SK-MEL-5 (cell line): ENCODE results near the gene TFEB. TPM values are rescaled to one million over a fixed set of nuclear protein-coding genes. Genes with fewer than 3 reads are reported as not detected.
"Not testable (repeated sequence)": the region's sequence is repeated elsewhere in the genome, so short reads cannot be mapped to it uniquely, and the experiment has no call there.

ENCODE experiments used
- DNase-seq: peaks from one replicate; pipeline ENCODE4 v3.0.0-alpha.2; 2016; ENCODE audit warnings: low read depth, low spot score
- in situ Hi-C: cut with HindIII; loops from 2 replicates; pipeline ENCODE4 v1.10.0; 2016; ENCODE audit warnings: low sequenced_read_pairs, high pct_unique_total_duplicates, low pct_unique_long_range_greater_than_20kb
- total RNA-seq: library from RNA; depleted of rRNA; stranded (reverse); fragments of >200 nt; shearing (Covaris generic); gene quantifications from 2 replicates; pipeline ENCODE4 v1.2.3, GENCODE V29; 2014

Gene TFEB
- total RNA-seq, 1 experiment from 2014 or later: 1.9 TPM

DNA sequence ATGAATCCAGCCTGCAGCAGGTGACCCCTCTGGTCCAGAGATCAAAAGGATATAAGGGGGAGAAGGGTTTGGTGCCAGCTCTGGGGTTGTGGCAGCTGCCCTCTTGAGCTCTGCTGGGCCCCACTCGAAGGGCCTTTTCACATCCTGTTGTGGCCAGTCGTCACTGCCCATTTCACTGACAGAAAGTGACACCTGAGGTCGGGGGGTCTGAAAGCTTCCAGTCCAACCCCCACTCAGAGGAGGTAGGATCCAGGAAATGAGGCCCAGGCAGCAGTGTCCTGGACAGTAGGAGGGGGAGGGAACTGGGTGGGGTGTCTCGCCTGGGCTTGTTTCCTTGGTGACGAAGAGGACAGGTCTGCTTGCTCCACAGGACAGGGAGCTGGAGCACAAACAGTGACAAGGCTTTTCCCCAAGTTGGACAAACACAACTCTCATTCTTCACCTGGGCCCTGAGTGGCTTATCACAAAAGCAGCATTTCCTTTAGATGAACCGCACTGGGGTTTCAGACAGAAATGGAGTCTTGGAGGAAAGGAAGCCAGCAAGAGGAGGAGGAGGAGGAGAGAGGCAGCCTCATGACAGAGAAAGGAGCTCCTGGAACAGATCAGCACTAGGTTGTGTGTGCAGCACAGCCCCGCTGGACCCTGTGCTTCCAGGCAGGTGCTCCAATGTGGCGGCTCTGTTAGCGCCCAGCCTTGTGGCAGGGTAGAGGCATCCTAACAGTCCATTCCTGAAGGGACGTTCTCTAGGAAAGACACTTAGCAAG lies 33.3 kb upstream of the TFEB start:
- no peak for DNase-seq
- in situ Hi-C loops: no loop called here

DNA sequence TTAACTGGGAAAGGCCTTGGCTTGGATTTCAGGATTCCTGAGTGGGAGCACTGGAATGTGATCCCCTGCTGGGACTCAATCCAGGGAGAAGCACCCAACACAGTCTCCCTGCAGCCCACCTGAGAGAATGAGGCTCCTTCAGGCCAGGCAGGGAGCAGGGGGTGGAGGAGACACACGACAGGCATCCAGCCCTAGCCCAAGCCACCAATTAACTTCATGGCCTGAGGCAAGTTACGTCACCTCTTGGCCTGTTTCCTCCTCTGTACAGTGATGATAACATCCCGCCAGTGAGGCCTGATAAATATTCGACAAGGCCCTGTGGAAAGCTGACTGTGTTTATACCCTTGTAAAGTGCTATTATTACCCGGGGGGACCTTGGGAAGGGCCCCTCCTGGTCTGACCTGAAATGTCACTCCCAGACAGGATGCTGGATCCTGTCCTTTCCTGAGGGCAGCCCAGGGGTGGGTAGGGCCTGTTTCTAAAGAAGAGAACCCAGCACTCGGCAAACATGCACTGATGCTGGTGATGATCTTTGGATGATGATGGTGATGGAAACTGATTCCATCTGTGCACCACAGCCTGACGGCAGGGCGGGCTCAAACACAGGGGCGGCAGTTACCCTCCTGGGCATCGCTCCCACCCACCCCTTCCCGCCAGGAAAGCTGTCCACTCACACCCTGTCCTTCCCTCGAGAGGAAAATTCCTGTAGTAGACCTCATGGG lies 31.9 kb upstream of the TFEB start:
- in situ Hi-C loops: no loop called here
- DNase-seq: peak; percentile 39

DNA sequence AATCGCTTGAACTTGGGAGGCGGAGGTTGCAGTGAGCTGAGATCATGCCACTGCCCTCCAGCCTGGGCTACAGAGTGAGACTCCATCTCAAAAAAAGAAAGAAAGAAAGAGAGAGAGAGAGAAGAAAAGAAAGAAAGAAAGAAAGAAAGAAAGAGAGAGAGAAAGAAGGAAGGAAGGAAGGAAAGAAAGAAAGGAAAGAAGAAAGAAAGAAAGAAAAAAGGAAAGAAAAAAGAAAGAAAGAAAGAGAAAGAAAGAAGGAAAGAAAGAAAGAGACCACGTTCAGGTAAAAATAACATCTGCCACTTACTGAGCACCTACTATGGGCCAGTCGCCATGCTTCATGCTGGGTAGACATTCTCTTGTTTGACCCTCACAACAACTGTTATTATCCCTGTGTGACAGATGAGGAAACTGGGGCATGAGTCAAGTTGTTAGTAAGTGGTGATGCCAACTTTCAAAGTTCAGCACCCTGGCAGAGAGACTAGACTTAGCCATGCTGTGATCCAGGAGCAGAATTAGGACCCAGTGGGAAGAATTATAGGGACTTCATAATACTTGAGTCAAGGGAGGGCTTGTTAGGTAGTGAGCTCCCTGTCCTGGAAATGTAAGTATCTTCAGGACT lies 30.7 kb upstream of the TFEB start:
- in situ Hi-C loops, DNase-seq: not testable (repeated sequence)

DNA sequence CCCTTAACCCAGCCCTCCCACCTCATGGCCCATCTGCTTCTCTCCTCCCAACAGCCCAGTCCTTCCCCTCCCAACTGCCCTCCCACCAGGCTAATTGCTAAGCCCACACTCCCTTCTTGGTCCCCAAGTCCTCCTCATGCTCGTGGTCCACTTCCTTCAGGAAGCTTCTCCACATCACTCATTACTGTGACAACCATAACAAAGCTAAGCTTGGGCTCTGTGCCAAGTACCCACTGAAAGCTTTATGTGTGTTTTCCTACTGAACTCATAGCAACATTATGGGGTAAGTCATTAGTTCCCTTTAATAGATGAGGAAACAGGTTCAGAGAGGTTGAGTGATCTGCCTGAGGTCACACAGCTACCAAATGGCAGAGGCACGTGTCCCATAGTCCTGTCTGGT lies 28.1 kb upstream of the TFEB start:
- in situ Hi-C loops: no loop called here
- DNase-seq: no peak

DNA sequence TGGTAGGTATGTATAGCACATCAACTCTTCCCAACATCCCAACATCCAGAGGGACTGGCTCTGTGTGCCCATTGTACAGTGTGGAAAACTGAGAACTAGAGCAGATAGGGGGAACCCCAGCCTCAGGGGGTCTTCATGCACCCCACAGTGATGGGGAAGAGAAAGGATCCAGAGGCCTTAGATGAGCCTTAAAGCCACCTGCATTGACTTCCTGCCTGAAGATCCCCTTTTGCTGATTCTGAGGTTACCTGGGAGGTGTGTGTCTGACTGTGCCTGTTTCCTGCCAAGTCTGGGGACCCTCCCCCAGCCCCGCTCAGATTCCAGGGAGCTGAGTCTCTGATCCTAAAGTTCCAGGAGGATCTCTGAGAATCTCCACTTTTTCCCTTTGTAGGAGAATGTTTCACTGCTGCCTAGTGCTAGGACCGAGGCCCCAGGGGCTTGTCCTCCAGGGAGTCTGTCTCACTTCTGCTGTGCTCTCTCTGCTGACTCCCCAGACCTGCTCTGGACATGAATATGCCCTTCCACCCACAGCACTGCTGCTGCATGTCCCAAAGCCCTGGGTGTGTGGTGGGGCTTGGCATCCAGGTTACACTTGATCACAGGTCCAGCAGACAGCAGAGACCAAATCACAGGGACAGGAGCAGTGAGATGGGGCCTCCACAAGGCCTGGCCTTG lies 24.6 kb upstream of the TFEB start:
- DNase-seq: no peak
- in situ Hi-C loops: no loop called here

DNA sequence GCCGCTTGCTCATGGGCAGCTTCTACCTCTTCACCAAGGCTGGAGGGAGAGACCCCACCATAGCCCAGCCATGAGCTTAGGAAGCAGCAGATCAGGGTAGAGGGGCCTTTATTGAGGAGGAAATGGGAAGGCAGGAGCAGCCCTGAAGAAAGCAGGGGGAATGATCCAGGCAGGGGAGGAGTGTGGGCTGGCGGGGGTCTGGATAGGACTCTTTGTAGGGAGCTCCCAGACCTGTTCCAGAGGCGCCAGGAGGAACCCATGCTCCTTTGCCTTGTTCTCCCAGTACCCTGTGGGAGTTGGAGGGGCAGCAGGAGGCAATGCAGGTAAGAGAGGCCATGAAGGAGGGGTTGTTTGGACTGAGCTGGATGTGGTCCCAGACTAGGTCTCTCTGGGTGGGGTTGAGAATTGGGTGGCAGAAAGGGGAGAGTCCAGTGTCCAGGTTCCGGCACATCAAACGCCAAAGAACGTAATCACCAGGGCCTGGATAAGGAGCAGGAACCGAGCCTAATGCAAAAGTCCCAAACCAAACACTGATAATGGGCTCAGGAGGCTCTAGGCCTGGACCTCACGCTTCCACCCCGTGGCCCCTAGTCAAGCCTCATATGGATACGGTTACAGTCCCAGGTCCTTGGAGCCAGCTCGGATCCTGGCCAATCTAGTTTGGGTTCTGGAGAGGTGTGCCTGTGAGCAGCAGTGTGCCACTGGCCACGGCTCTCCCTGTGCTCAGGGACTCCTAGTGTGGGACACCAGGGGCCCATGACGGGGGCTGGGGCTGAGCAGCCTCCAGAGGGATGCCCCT lies 23.9 kb upstream of the TFEB start:
- in situ Hi-C loops: no loop called here
- DNase-seq: no peak

DNA sequence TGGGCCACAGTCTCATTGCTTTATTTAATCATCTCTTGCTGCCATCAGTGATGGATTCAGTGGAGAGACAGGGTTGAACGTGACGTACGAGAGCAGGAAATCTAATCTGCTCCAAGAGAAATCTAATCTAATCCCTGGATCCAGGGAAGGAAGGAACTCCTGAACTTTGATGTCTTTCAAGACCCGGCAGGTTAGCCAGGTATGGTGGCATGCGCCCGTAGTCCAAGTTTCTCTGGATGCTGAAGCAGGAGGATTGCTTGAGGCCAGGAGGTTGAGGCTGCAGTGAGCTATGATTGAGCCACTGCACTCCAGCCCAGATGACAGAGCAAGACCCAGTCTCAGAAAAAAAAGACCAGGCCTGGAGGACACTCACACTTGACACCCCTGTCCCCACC lies 23.2 kb upstream of the TFEB start:
- in situ Hi-C loops: no loop called here
- DNase-seq: no peak

DNA sequence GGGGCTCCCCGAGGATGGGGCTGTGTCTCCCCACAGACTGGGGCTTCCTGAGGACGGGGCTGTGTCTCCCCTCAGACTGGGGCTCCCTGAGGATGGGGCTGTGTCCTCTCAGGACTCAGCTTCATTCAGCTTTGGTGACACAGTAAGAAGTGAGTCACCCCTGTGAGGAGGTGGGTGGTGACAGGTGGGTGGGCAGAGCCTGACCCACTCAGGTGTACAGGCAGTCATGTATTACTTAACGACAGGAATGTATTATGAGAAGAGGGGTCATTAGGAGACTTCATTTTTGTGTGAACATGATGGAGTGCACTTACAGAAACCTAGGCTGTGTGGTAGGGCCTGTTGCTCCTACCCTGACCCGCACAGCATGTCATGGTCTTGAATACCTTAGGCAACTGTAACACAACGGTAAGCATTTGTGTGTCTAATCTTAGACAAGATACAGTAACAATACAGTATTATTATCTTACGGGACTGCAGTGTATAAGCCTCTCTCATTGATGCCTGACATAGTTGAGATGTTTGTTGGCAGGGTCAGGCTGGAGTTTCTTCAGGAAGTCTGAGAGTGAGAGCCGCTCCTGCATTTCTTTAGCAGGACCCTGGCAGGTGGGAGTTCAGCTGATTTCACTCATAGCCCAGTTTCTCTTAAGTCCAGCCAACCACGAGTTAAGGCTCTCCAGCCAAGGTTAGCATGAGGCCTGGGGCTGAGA lies 22.7 kb upstream of the TFEB start:
- in situ Hi-C loops: no loop called here
- DNase-seq: no peak

DNA sequence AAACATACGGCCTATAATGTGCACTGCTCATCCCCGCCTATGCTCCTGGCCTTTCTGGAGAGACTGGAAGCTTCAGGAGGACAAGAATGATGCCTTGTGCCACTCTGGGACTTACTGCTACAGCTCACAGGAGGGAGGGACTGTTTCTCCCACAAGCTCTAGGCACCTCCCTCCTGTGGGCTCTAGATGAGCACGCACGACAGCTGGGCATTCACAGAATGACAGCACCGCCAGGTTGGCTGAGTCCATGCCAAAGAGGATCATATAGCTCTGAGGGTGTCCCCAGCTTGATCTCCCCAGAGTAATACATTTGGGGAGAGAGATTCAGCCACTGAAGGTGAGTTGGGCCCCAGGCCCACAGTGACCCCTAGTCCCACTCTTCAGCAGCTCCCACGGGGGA lies 21.9 kb upstream of the TFEB start:
- in situ Hi-C loops: no loop called here

DNA sequence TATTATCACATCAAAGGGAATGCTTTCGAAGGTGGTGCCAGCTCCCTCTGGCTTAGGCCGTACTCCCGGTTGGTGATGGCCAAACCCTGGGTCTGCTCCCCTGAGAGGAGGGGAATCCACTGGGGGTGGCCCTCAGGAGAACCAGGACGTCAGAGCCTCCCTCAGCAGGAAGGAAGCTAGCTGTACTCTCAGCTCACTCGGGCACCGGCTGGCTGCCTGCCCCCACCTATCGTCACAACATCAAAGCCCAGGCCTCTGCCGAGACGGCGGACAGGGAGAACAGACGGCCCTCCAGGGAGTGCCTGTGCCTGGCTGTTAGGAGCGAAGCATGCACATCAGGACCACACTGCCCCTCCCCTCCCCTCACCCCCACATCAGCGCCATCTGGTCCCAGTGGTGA lies 20.9 kb upstream of the TFEB start:
- DNase-seq: no peak
- in situ Hi-C loops: no loop called here

More for the DNA sequence above, 21.9 kb upstream of the TFEB start:
- DNase-seq: no peak

DNA sequence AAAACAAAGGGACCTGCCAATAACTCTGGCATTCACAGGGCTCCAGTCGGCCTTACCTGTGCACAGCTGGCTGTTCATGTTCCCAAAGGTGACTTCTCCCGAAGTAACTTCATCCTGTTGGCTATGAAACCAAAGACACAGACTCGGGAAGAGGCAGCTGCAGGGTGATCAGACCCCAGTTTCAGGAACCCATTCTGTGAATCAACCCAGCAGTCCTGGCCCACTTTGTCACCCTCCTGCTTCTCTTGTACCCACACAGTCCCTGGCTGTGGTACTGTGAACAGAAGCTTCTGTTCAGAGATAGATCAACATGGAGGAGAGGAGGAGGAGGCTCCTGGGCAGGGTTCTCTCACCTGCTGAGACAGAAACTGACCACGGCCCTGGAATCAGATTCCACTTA lies 20.5 kb upstream of the TFEB start:
- in situ Hi-C loops: no loop called here
- DNase-seq: no peak

DNA sequence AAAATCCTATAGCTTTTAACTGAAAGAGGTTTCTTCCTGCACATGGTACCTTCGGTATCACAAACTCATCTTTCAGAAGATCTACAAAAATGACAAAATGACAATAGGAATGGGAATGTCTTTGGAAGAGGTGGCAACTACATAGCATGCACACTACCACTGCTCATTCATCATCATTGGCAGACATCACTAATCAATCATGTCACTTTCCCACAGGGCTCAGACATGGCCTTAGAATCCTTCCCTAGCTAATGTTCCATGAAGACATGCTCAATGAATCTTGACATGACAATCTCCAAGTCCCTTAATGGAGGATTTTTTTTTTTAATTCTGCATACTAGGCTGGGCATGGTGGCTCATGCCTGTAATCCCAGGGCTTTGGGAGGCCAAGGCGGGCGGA lies 15.0 kb upstream of the TFEB start:
- in situ Hi-C loops: no loop called here
- no peak for DNase-seq

DNA sequence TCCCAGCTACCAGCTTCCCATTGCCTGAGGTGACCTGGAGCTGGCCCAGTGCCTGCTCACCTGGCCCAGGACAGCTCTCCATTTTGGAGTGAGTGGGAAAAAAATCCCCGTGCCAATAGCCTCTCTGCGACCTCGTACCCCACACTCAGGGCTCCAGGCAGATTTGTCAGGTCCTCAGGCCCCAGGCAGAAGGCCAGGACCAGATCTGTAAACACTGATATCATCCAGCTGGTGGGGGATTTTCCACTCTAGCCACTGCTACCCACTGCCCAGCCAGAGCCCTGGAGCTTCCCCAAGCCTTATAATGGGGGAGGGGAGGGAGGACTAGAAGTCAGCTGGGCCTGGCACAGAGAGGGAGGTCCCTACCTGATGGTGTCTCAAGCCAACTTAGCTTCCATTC lies 13.1 kb upstream of the TFEB start:
- no peak for DNase-seq
- in situ Hi-C loops: no loop called here

DNA sequence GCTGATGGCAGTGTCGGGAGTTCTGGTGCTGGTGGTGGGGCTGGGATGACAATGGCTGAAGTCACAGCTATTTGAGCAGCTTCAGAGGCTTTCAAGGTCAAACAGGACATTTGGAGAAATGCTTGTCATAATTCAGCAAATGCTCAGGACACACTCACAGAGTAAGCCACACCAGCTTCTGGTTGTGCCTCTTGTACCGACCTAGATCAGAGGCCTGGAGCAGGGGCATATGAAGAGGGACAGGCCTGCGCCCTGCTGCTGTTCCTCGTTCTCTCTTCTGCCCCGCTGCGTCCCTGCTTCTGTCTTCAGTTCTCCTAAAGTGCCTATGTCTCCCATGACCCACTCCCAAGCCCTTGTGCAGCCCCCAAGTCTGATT lies 12.7 kb upstream of the TFEB start:
- in situ Hi-C loops: no loop called here
- DNase-seq: no peak

DNA sequence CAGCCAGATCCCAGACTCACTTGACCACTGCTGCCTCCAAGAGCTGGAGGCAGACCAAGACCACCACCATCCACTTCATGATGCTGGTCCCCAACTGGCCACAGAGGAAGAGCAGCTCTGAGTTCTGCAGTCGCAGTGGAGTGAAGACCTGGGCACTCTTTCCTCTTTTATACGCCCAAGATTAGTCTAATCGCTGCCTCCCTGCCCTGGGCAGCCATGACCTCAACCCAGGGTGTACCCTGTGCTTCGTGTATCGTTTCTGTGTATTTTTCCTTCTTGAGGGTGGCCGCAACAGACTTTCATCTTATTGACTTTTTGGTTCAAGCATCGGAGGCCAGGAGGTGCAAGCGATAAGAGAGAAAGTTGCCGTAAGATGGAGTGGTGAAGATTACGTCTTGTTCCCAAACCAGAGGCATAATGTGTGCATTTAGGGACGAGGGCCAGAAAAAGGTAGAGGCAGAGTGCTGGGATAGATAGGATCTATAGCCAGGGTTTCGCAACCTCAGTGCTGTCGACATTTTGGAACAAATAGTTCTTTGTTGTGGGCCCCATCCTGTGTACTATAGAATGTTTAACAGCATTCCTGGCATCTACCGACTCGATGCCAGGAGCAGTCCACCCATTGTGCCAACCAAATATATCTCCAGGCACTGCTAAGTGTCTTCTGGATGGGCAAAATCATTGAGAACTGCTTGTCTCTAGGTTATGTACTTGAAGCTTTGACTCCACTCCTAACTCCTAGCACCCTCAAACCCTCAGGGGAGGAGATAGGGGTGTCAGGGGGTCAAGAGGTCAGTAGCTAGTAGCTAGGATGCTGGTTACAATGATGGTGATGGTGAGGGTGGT lies 12.1 kb upstream of the TFEB start, which contains the start of gene PGC:
Gene PGC (minus strand): TSS at position 142 of the 846 bp plus-strand sequence. CDS start 63 bp downstream, at position 79.
- DNase-seq: peak; percentile 80
- in situ Hi-C loops: no loop called here

DNA sequence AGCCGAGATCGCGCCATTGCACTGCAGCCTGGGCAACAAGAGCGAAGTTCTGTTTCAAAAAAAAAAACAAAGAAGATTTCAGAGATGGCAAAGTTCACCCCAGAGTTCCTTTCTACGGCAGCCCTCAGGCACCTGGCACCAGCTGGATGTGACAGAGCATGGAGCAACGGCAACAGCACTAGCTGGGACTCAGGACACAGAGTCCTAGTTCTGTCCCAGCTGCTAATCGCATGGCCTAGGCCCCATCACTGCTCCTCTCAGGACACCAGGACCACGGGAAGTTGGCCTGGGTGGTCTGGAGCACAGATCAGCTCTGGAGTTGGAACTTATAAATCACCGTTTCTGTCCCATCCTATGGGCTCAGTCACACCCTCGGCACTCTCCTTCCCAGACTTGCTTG lies 10.7 kb upstream of the TFEB start:
- no peak for DNase-seq
- in situ Hi-C loops: no loop called here
